PC-9 (cell line): Measurements from ENCODE around the gene SH3RF3. TPM values are rescaled to one million over a fixed set of nuclear protein-coding genes. Genes with fewer than 3 reads are reported as not detected.

ENCODE experiments used
- BruUV-seq: library from RNA; stranded (reverse); fragments of 400-500 nt; replicated peaks from 2 replicates; lab custom pipeline; 2021; lab: Mats Ljungman, UMichigan
- CTCF ChIA-PET: fragments of 300-600 bp; sonication (Branson Sonifier 250); formaldehyde crosslinking; loops from one replicate; lab custom pipeline; 2022; ENCODE audit warnings: antibody characterized with exemption; lab: Charles Lee
- POLR2A ChIA-PET: fragments of 300-600 bp; sonication (Branson Sonifier 250); formaldehyde crosslinking; loops from one replicate; lab custom pipeline; 2022; ENCODE audit warnings: antibody characterized with exemption; ENCODE audit not compliant: unreplicated experiment; lab: Charles Lee
- DNase-seq, 2 experiments: peaks; one replicate each; pipeline versions ENCODE4 v3.0.0 to v3.0.0-alpha.2; 2015 to 2022; ENCODE audit warnings: mixed read lengths in 1 of 2
- H2AFZ ChIP-seq: fragments of 200-600 bp; sonication (generic); 2 replicates; pipeline ENCODE4 v1.8.1; 2017; ENCODE audit warnings: antibody characterized with exemption
- H3F3A ChIP-seq: fragments of 200-600 bp; sonication (generic); 2 replicates; pipeline ENCODE4 v1.8.1; 2017; ENCODE audit warnings: antibody characterized with exemption, mild to moderate bottlenecking, low read depth; ENCODE audit not compliant: insufficient read depth
- H3K27ac ChIP-seq: fragments of 200-600 bp; sonication (generic); 2 replicates; pipeline ENCODE4 v1.6.1; 2016; ENCODE audit warnings: mixed run types
- H3K27me3 ChIP-seq: fragments of 200-600 bp; sonication (generic); 2 replicates; pipeline ENCODE4 v1.6.1; 2016; ENCODE audit warnings: low read depth, mixed run types; ENCODE audit not compliant: insufficient read depth
- H3K36me3 ChIP-seq: fragments of 200-600 bp; sonication (generic); 2 replicates; pipeline ENCODE4 v1.6.1; 2016; ENCODE audit warnings: low read depth, mixed run types
- H3K4me1 ChIP-seq: fragments of 200-600 bp; sonication (generic); replicated peaks from 2 replicates; pipeline ENCODE4 v1.6.1; 2016; ENCODE audit warnings: mixed run types; ENCODE audit not compliant: insufficient read depth
- H3K4me2 ChIP-seq: fragments of 200-600 bp; sonication (generic); 2 replicates; pipeline ENCODE4 v1.6.1; 2017; ENCODE audit warnings: mixed run types
- H3K4me3 ChIP-seq: fragments of 200-600 bp; sonication (generic); 2 replicates; pipeline ENCODE4 v1.6.1; 2016; ENCODE audit warnings: mixed run types
- H3K79me2 ChIP-seq: fragments of 200-600 bp; sonication (generic); 2 replicates; pipeline ENCODE4 v1.6.1; 2017; ENCODE audit warnings: low read depth, mixed run types
- H3K9me2 ChIP-seq: fragments of 200-600 bp; sonication (generic); 2 replicates; pipeline ENCODE4 v1.8.1; 2017; ENCODE audit warnings: mild to moderate bottlenecking; ENCODE audit not compliant: insufficient read depth
- H3K9me3 ChIP-seq: fragments of 200-600 bp; sonication (generic); 2 replicates; pipeline ENCODE4 v1.8.1; 2016; ENCODE audit warnings: low read depth; ENCODE audit not compliant: insufficient read depth
- H4K20me1 ChIP-seq: fragments of 200-600 bp; sonication (generic); 2 replicates; pipeline ENCODE4 v1.8.1; 2017; ENCODE audit not compliant: insufficient read depth
- CTCF ChIP-seq: fragments of 200-600 bp; sonication (generic); conservative IDR thresholded peaks from 2 replicates; pipeline ENCODE4 v1.6.1; 2017; ENCODE audit warnings: mixed run types, antibody characterized with exemption, mild to moderate bottlenecking, moderate library complexity
- EZH2 ChIP-seq: fragments of 200-600 bp; sonication (generic); IDR thresholded peaks from 2 replicates; pipeline ENCODE4 v1.8.0; 2017; ENCODE audit warnings: antibody characterized with exemption, low read depth
- intact Hi-C: fragments of 100-400 bp; cut with micrococcal nuclease; formaldehyde crosslinking; loops from one replicate; pipeline ENCODE4 v1.10.0; 2022; ENCODE audit not compliant: unreplicated experiment
- total RNA-seq: library from RNA; stranded (reverse); gene quantifications from 2 replicates; pipeline ENCODE4 v1.2.3, GENCODE V29; 2021

Gene SH3RF3
- total RNA-seq, 1 experiment from 2014 or later, result 6.1 TPM

DNA sequence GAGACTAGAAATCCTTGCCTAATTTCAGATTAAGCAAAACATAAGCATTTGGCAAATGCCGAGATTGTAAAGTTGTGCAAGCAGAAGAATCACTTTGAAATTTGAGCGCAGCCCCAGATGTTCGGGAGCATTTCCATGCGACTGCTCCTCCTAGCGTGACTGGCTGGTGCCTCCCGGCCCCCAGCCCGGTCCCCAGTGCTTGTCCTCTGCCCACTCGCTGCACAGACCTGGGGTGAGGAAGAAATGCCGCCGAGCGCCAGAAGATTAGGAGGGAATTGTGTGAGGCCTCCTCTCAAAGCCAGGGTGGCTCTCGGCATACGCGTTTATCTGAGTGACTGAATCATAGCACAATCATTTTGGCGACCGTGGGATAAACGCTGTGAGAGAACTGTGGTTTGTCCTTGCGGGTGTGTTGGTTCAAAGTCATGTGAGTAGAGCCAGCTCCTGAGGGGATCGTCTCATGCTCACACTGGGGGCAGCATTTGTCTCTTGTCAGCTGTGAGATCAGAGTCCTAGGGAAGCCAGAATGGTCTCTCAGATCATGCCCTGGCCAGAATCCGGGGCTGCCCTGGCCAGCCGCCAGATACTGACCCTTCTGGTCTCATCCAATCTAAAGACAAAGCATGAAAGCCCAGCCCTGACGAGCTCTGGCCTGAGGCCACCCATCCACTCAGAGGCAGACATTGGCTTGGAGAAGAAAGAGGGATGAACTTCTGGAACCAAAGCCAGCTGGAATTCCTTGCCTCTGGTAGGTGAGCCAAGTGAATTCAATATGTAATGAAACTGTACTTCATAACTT lies 189.3 kb downstream of the SH3RF3 start:
- Histone ChIP-seq H3K27me3 (no peaks in the 10 kb centered on the region), H3K79me2 (peaks cover 8% of the 10 kb centered on the region), H3F3A (no peaks in the 10 kb centered on the region), H3K4me3 (no peak overlapping the region), H4K20me1 (no peaks in the 10 kb centered on the region; the same call in 1 of the 2 replicates), H3K4me1 (no peaks in the 10 kb centered on the region), H2AFZ (no peak overlapping the region), H3K27ac (no peak overlapping the region), H3K9me2 (no peaks in the 10 kb centered on the region), H3K9me3 (no peaks in the 10 kb centered on the region), H3K36me3 (no peaks in the 10 kb centered on the region), H3K4me2 (no peak overlapping the region)
- ChIA-PET CTCF (no interaction called here), POLR2A (no interaction called here)
- intact Hi-C loops, result no loop called here
- DNase-seq, result no peak
- no TSS peak for BruUV-seq
- TF ChIP-seq EZH2, result no peak
- no peak for TF ChIP-seq CTCF

- H3K36me3 ChIP-seq, result no peaks in the 10 kb centered on the region
- H3K4me2 ChIP-seq, result no peak overlapping the region
- H3K27me3 ChIP-seq, result no peaks in the 10 kb centered on the region
- no peaks in the 10 kb centered on the region for H3K9me3 ChIP-seq
- CTCF ChIA-PET, result no interaction called here
- H2AFZ ChIP-seq, result no peak overlapping the region
- no peaks in the 10 kb centered on the region; the same call in 1 of the 2 replicates for H4K20me1 ChIP-seq
- no TSS peak for BruUV-seq
- H3F3A ChIP-seq, result peaks cover under 1% of the 10 kb centered on the region; the same call in 1 of the 2 replicates
- intact Hi-C loops, result no loop called here
- peaks cover 2% of the 10 kb centered on the region for H3K79me2 ChIP-seq
- POLR2A ChIA-PET, result no interaction called here
- H3K9me2 ChIP-seq, result no peaks in the 10 kb centered on the region
- TF ChIP-seq CTCF, result no peak
- TF ChIP-seq EZH2, result no peak
- H3K27ac ChIP-seq, result no peak overlapping the region
- H3K4me3 ChIP-seq, result no peak overlapping the region
- no peak for DNase-seq
- H3K4me1 ChIP-seq, result peaks cover 3% of the 10 kb centered on the region
Observed at GRCh38 chr2:109318949-109319342, 189.9 kb downstream of the SH3RF3 start.

- Histone ChIP-seq H3K4me2 (no peak overlapping the region), H3F3A (peaks cover 12% of the 10 kb centered on the region; the same call in 1 of the 2 replicates), H3K4me3 (no peak overlapping the region), H3K9me3 (no peaks in the 10 kb centered on the region), H3K27me3 (no peaks in the 10 kb centered on the region), H3K27ac (no peak overlapping the region), H3K9me2 (no peaks in the 10 kb centered on the region), H3K36me3 (no peaks in the 10 kb centered on the region), H2AFZ (no peak overlapping the region), H3K79me2 (peaks cover 5% of the 10 kb centered on the region), H4K20me1 (no peaks in the 10 kb centered on the region; the same call in 1 of the 2 replicates), H3K4me1 (peaks cover 17% of the 10 kb centered on the region)
- ChIA-PET POLR2A (no interaction called here), CTCF (interaction anchor here (0.5 kb wide), 1 partner anchor 8 kb away, joined by 3 read pairs; no protein-coding TSS in a partner anchor)
- DNase-seq, result no peak
- no TSS peak for BruUV-seq
- no peak for TF ChIP-seq CTCF
- no peak for TF ChIP-seq EZH2
- intact Hi-C loops, result no loop called here
Observed at GRCh38 chr2:109320195-109320922, 191.4 kb downstream of the SH3RF3 start.
